ENCODE data around the gene ZNF536.

The ZNF536 gene

GRCh38 chr19:30371960-30372824 lies at the start of gene ZNF536:
TSS of gene ZNF536 (plus strand) at chr19:30372384. CDS start at chr19:30443563, 71,179 bp downstream.
- DNase-seq = no peak

GRCh38 chr19:30322641-30323320 lies 49.4 kb upstream of the ZNF536 start:
- DNase-seq = no peak

- DNase-seq = no peak
Observed at GRCh38 chr19:30323904-30324303, 48.3 kb upstream of the ZNF536 start.

GRCh38 chr19:30324982-30325381 lies 47.2 kb upstream of the ZNF536 start:
- DNase-seq = no peak

GRCh38 chr19:30325676-30326392 lies 46.4 kb upstream of the ZNF536 start:
- no peak for DNase-seq

- no peak for DNase-seq
Observed at GRCh38 chr19:30326393-30326710, 45.8 kb upstream of the ZNF536 start.

- no peak for DNase-seq
Observed at GRCh38 chr19:30327331-30327730, 44.9 kb upstream of the ZNF536 start.

- no peak for DNase-seq
Observed at GRCh38 chr19:30328096-30328495, 44.1 kb upstream of the ZNF536 start.

GRCh38 chr19:30330266-30330665 lies 41.9 kb upstream of the ZNF536 start:
- DNase-seq = no peak

GRCh38 chr19:30332445-30333234 lies 39.5 kb upstream of the ZNF536 start:
- DNase-seq = no peak

- no peak for DNase-seq
Observed at GRCh38 chr19:30333291-30334065, 38.7 kb upstream of the ZNF536 start.

- no peak for DNase-seq
Observed at GRCh38 chr19:30334841-30335240, 37.3 kb upstream of the ZNF536 start.

GRCh38 chr19:30335306-30335886 lies 36.8 kb upstream of the ZNF536 start:
- DNase-seq = no peak

- DNase-seq = no peak
Observed at GRCh38 chr19:30336290-30336689, 35.9 kb upstream of the ZNF536 start.

- DNase-seq = no peak
Observed at GRCh38 chr19:30338041-30338456, 34.1 kb upstream of the ZNF536 start.

- no peak for DNase-seq
Observed at GRCh38 chr19:30338878-30339623, 33.1 kb upstream of the ZNF536 start.

- no peak for DNase-seq
Observed at GRCh38 chr19:30339624-30340525, 32.3 kb upstream of the ZNF536 start.

- no peak for DNase-seq
Observed at GRCh38 chr19:30340771-30341561, 31.2 kb upstream of the ZNF536 start.

Data from SHP77 (cell line).